Thyroid gland (tissue), 4 donors: ENCODE data around the gene UBE2Q2.

Experiments
- CTCF ChIP-seq, 6 experiments: fragments of 200-600 bp in 3 of 6; fragments of 450-650 bp in 3 of 6; sonication (generic) in 3 of 6; IDR thresholded peaks; one replicate each; pipeline ENCODE4 v1.5.1; 2016 to 2019; ENCODE audit warnings: antibody characterized with exemption in 6 of 6, mild to moderate bottlenecking in 2 of 6, inconsistent platforms in 1 of 6, moderate library complexity in 1 of 6
- POLR2A ChIP-seq, 2 donors: fragments of 450-650 bp; IDR thresholded peaks; one replicate each; pipeline ENCODE4 v1.6.1; 2017; ENCODE audit warnings: antibody characterized with exemption in 2 of 2, mild to moderate bottlenecking in 2 of 2, moderate library complexity in 1 of 2

GRCh38 chr15:75843678-75844581, 683 bp downstream of the UBE2Q2 start:
- TF ChIP-seq CTCF (IDR thresholded peaks at IDR 0.05) (no peak), POLR2A (IDR thresholded peaks at IDR 0.05) (no peak)
